SK-N-SH treated with all-trans-retinoic acid at 6 μM for 48 hours (cell line): Measurements from ENCODE around the gene DOCK1.

Source experiments
- ARNTL ChIP-seq: fragments of 450-650 bp; formaldehyde crosslinking; IDR thresholded peaks from 2 replicates; pipeline ENCODE4 v1.5.0; 2020; ENCODE audit warnings: low read depth, mild to moderate bottlenecking, moderate library complexity, borderline replicate concordance
- BACH2 ChIP-seq: fragments of 250-450 bp; sonication (Bioruptor Pico); IDR thresholded peaks from 2 replicates; pipeline ENCODE4 v1.9.0; 2021; ENCODE audit warnings: mild to moderate bottlenecking, borderline replicate concordance
- CSDC2 ChIP-seq: fragments of 250-450 bp; sonication (Bioruptor Pico); IDR thresholded peaks from 2 replicates; pipeline ENCODE4 v1.5.0; 2020; ENCODE audit warnings: mild to moderate bottlenecking, moderate library complexity
- CSRNP3 ChIP-seq: fragments of 250-450 bp; sonication (Bioruptor Pico); IDR thresholded peaks from 2 replicates; pipeline ENCODE4 v1.5.1; 2021; ENCODE audit warnings: mild to moderate bottlenecking, moderate library complexity
- ESRRG ChIP-seq: fragments of 250-450 bp; sonication (Bioruptor Pico); IDR thresholded peaks from 2 replicates; pipeline ENCODE4 v1.6.1; 2021; ENCODE audit warnings: mild to moderate bottlenecking
- RARB ChIP-seq: fragments of 250-450 bp; sonication (Bioruptor Pico); IDR thresholded peaks from 2 replicates; pipeline ENCODE4 v1.8.0; 2021; ENCODE audit warnings: mild to moderate bottlenecking, moderate library complexity
- ZC3H10 ChIP-seq: fragments of 250-450 bp; sonication (Bioruptor Pico); IDR thresholded peaks from 2 replicates; pipeline ENCODE4 v1.5.1; 2021; ENCODE audit warnings: mild to moderate bottlenecking, moderate library complexity
- ZFP30 ChIP-seq: fragments of 450-650 bp; formaldehyde crosslinking; IDR thresholded peaks from 2 replicates; pipeline ENCODE4 v1.5.0; 2022; ENCODE audit warnings: mild to moderate bottlenecking, moderate library complexity
- ZNF70 ChIP-seq: fragments of 450-650 bp; formaldehyde crosslinking; IDR thresholded peaks from 2 replicates; pipeline ENCODE4 v1.5.0; 2020; ENCODE audit warnings: mild to moderate bottlenecking, moderate library complexity
- ZNF8 ChIP-seq: fragments of 450-650 bp; formaldehyde crosslinking; IDR thresholded peaks from 2 replicates; pipeline ENCODE4 v1.5.0; 2020; ENCODE audit warnings: mild to moderate bottlenecking, moderate library complexity
- TF ChIP-seq, protein P1 (sequence below): fragments of 250-450 bp; sonication (Bioruptor Pico); IDR thresholded peaks from 2 replicates; pipeline ENCODE4 v1.8.0; 2020; ENCODE audit warnings: mild to moderate bottlenecking, moderate library complexity, borderline replicate concordance

GRCh38 chr10:127064474-127064873 is 159.2 kb downstream of the DOCK1 start:
- no peak for TF ChIP-seq ESRRG (CRISPR knock-in tag)
- TF ChIP-seq ZNF8 = no peak
- no peak for TF ChIP-seq ZC3H10 (CRISPR knock-in tag)
- TF ChIP-seq RARB (CRISPR knock-in tag) = no peak
- TF ChIP-seq, protein P1, sequence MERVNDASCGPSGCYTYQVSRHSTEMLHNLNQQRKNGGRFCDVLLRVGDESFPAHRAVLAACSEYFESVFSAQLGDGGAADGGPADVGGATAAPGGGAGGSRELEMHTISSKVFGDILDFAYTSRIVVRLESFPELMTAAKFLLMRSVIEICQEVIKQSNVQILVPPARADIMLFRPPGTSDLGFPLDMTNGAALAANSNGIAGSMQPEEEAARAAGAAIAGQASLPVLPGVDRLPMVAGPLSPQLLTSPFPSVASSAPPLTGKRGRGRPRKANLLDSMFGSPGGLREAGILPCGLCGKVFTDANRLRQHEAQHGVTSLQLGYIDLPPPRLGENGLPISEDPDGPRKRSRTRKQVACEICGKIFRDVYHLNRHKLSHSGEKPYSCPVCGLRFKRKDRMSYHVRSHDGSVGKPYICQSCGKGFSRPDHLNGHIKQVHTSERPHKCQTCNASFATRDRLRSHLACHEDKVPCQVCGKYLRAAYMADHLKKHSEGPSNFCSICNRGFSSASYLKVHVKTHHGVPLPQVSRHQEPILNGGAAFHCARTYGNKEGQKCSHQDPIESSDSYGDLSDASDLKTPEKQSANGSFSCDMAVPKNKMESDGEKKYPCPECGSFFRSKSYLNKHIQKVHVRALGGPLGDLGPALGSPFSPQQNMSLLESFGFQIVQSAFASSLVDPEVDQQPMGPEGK (CRISPR knock-in tag) = no peak
- TF ChIP-seq CSDC2 (CRISPR knock-in tag) = no peak
- no peak for TF ChIP-seq BACH2 (CRISPR knock-in tag)
- no peak for TF ChIP-seq CSRNP3 (CRISPR knock-in tag)
- TF ChIP-seq ARNTL (CRISPR knock-in tag) = no peak
- TF ChIP-seq ZNF70 (CRISPR knock-in tag) = no peak
- no peak for TF ChIP-seq ZFP30
